Measurements from ENCODE around the gene RECK.
"Not testable (repeated sequence)": the region's sequence is repeated elsewhere in the genome, so short reads cannot be mapped to it uniquely, and the experiment has no call there.

The RECK gene

DNA sequence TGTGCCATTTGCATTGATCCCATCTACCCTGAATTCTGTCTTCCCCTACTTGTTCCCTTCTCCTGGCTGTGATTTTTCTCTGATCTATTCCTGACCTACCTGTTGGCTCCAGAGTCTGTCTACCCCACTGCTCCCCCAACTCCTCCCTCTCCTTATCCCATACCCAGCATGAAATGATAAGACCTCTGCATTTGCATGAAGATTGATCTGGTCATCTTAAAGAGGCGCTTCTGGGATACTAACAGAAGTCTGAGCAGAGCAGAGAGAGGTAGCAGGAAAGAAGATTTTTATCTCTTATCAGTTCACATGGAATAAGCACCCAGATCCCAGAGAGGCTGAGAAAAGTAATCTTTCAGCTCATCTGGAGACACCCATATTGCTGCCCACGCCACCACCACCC is 81.5 kb downstream of the RECK start:
- DNase-seq (ENCODE audit: low spot score), result no peak

DNA sequence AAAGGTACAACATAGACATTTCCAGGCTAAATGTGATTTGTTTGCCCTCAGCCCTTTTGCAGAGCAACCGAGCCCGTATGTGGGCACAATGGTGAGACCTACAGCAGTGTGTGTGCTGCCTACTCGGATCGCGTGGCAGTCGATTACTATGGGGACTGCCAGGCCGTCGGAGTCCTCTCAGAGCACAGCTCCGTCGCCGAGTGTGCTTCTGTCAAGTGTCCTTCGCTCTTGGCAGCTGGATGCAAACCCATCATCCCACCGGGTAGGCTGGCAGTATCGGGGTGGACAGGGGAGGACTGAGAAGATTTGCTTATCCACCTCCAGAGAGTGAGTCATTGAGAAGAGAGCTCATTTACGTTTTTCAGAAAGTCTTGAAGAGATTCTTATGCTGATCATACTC is 82.0 kb downstream of the RECK start:
- DNase-seq (ENCODE audit: low spot score), result no peak

DNA sequence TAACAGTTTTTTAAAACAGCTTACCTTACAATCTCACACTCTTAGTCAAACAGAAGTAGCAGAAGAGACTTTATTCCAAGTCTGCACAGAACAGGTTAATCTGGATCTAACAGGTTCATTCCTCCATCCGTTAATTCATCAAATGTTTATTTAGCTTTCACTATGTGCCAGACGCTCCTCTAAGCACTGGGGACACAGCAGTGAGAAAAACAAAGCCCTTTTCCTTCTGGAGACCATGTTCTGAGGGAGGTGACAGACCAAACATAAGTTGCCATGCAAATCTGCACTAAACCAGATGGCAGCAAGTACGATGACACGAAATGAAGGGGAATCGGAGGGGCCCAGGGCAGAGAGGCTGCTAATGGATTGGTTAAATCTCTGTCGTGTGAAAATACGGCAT is 82.8 kb downstream of the RECK start:
- no peak for DNase-seq (ENCODE audit: low spot score)

DNA sequence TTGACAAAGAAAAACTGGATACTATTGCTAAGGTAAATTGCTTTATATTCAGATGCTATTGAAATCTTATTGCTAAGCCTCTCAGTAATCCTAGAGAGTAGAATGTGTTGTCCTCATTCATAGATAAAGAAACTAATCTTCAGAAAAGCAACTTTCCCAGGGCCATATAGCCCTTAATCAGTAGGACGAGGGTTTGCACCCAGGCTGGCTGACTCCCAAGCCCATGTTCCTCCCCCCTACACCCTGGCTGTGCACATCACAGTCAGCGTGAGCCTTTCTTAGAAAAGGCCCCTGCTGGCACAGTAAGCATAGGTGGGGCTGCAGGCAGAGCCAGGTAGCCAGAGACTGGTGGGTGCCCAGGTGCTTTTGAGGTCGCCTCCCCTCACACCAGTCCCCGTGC is 84.0 kb downstream of the RECK start:
- DNase-seq (ENCODE audit: low spot score), result no peak

DNA sequence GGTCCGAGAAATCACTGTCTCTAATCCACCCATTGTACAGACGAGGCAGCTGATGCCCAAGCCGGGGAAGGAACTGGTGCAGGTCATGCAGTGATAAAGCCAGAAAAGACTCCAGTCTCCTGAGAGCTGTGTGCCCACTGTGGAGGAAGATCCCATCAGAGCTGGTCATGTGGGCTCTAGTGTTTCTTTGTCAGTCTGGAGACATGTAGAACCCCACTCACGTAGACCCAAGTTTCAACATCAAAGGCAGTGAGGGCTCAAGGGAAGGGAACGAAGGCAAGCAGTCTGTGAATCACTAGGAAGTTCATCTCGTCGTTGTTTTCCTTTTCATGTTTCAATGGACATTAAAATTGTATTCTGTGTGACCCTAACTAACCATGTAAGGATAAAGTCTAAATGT is 85.3 kb downstream of the RECK start:
- no peak for DNase-seq (ENCODE audit: low spot score)

DNA sequence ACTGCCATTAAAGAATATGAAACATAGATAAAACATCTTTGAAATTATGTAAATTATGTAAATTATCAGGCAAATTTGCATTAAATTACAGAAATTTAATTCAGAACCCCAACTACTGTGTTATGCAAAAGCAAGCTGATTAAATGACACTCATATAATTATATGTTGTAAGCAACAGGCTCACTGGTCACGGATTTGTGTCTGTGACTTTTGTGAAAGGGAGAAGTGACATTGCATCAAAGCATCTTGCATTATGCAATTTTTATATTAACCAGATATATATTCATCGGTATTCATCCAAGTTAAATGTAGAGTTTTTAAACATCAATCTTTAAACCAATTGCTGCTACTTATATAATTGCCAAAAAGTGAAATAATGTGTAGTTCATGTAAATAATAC is 86.8 kb downstream of the RECK start:
- DNase-seq (ENCODE audit: low spot score), result no peak

DNA sequence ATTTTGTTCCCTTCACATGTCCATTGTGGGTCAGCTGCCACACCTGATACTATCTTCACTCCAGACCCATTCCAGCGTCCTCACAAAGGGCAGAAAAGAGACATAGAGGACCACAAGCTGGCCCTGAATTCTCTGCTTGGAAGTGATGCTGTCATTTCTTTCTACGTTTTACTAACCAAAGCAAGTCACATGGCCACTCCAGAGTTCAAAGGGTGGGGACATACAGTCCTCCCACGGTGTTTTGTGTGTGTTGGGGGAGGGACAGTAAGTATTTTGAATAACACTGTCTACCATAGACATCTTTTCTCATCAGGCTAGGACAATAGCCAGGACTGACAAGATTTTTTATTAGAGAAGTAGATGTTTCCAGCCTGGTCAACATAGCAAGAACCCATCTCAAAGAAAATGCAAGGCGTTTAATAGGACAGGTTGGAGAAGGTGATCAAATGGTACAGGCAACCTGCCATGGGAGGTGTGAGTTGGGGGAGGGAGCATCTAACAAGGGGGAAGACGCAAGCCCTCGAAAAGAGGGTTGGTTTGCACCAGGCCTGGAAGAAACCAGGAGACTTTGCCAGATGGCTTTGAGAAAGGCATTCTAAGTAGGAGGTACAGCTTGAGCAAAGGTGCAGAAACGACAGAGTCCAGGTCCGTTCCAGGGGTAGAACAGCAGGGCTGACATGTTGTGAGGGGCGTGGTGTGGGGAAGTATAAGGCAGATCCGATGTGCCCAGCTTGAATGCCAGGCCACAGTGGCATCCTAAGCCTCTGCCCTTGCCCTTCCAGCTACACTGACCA is 88.5 kb downstream of the RECK start:
- DNase-seq (ENCODE audit: low spot score), result no peak

DNA sequence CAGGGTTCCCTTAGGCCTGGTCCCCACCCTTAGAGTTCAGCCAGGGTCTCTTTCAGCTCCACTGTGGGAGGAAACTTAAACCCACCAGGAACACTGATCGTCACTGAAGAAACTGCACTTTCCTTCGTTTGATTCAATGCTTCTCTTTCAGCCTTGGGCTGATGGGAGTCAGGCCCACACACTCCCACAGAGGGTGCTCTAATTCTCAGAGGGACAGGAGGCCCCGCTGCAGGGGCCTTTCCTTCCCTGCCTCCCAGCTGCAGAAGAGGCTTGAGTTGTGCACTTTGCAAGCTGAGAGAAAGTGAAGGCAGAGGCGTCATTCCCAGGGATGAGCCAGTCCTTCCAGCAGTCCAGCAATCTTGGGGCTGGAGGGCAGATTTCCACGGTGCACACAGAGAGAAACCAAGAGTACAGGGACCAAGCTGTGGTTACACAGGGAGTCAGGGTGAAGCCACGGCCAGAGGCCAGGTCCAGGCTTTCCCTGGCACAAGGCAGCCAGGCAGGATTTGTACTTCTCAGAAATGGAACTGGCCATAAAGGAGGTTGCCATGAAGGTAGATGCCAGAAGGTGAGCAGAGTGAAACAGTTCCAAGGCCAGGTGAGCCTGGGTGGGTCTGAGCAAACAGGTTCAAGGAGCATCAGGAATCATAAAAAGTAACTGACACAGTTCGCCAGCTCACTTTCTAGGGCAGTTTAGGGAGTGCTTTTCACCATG is 89.5 kb downstream of the RECK start:
- DNase-seq (ENCODE audit: low spot score), result no peak

DNA sequence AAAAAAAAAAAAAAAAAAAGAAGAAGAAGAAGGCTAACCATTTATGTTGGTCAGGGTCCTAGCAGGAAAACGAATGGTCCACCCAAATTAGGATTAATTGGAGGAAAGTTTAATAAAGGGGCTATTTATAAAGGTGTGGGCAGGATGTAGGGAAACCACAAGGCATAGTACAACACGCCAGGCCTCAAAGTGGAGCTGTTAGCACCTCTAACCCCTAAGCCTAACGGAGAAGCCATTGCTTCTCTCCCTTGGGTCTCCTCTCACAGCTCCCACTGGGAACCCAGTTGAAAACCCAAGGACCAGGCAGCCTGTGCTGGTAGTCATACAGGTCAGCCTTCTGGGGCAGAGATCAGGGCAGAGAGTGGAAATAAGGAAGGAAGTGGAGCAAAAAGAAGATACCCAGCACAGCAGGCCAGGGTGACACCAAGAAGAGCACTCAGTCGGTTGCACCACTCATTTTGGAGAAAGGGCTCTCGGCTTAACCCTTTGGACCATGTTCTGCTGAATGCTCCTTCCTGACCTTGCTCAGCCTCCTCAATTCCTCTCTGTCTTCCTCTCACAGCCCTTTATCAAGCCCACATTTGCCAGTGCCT is 91.0 kb downstream of the RECK start:
- DNase-seq (ENCODE audit: low spot score), result no peak

DNA sequence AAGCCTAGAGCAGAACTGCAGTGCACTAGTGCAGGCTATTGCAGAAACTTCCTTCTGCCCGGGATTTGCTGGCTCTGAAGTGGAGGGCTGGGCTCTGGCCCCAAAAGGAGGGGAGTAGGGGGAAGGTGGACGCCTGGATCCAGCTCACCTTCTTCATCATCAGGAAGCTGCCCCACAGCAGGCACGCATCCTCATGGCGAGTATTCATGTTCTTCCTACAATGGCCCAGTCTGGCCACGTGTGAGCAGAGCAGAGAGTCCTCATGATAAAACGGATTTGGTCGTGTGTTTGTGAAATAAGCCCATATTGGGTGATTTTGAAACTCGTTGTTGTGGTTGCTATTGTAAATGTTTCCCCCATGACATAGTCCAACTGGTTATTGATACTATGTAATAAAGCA is 91.6 kb downstream of the RECK start:
- DNase-seq (ENCODE audit: low spot score), result no peak

DNA sequence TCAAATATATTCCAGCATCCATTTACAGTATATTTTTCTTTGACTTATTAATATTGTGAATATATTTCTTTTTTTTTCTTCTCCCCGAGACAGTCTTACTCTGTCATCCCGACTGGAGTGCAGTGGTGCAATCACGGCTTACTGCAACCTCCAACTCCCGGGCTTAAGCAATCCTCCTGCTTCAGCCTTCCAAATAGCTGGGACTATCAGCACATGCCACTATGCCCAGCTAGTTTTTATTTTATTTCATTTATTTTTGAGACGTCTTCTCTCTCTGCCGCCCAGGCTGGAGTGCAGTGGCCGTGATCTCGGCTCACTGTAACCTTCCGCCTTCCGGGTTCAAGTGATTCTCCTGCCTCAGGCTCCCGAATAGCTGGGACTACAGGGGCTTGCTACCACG is 92.4 kb downstream of the RECK start:
- no peak for DNase-seq (ENCODE audit: low spot score)

DNA sequence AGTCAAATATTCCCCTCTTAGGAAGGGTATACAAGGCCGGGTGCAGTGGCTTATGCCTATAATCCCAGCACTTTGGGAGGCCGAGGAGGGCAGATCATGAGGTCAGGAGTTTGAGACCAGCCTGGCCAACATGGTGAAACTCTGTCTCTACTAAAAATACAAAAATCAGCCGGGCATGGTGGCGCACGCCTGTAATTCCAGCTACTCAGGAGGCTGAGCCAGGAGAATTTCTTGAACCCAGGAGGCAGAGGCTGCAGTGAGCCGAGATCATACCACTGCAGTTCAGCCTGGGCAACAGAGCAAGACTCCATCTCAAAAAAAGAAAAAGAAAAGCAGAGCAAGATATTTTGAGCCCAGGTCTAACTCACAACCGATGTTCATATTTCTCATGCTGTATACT is 95.0 kb downstream of the RECK start:
- not testable (repeated sequence) for DNase-seq (ENCODE audit: low spot score)

DNA sequence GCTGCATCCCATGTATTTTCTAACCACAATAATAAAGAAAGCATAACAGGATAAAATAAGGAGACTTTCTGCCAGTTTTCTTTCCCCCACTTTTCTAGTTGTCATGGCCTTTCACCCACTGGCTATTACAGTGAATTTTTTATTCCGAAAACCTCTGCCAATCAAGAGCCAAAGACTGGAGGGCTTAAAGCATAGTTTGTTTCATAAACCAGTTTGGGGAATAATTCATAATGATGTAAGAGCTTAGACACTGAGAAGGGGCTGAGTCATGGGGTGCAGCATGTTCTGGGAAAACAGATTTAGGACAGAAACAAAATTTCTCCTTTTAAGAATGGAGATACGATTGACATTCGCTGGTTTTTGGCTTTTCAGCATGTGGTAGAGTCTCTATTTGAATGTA is 95.4 kb downstream of the RECK start:
- DNase-seq (ENCODE audit: low spot score), result no peak

DNA sequence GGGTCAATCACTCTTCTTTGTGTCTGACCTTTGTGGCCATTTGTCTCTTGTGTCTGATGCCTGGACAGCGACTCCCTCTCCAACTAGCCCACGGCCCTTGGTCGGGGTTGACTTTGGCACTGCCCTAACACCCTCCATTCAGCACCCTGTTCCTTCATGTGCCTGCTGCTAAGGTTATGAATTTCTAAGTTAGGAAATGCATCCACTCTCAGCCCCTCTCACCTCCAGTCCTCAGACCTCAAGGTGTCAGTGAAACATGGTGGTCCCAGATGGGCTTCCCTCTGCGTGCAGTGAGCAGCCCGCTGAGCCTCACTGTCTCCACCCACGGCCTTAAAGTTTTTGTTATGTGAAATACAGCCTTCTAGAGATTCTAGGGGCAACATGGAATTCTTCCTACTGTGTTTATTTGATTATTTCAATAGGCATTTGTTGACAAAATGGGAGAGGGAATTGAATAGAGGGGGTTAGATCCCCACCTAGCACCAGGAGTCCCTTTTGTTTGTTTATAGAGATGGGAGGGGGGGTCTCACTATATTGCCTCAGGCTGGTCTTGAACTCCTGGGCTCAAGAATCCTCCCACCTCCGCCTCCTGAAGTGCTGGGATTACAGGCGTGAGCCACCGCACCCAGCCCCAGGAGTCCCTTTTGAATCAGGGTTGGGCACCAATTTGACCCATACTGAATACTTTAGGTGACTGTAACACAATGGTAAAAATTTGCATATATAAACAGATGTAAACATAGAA is 98.2 kb downstream of the RECK start:
- no peak for DNase-seq (ENCODE audit: low spot score)

DNA sequence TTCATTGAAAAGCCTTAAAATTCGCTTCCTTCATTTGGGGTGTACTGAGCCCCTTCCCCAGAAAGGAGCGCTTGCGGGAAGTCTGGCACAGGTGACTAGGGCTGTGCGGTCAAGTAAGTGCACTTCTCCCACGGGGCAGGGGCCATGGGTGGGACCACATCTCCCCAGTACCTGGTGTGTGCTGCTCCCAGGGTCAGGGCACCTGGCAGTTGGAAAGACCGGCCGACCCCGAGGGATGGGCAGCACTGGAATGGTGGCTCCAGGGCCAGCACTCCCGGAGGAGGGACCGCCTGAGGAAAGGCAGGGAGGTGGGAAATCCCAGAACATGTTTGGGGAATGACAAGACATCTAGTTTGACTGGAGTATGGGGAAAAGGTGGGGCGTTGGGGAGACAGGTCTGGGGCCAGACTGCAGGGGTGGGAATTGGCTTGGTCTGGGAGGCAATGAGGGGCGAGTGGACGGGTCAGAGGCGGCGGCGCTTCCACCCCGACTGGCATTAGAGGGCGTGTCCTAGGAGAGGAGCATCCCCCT is 99.1 kb downstream of the RECK start:
- DNase-seq (ENCODE audit: low spot score), result no peak

DNA sequence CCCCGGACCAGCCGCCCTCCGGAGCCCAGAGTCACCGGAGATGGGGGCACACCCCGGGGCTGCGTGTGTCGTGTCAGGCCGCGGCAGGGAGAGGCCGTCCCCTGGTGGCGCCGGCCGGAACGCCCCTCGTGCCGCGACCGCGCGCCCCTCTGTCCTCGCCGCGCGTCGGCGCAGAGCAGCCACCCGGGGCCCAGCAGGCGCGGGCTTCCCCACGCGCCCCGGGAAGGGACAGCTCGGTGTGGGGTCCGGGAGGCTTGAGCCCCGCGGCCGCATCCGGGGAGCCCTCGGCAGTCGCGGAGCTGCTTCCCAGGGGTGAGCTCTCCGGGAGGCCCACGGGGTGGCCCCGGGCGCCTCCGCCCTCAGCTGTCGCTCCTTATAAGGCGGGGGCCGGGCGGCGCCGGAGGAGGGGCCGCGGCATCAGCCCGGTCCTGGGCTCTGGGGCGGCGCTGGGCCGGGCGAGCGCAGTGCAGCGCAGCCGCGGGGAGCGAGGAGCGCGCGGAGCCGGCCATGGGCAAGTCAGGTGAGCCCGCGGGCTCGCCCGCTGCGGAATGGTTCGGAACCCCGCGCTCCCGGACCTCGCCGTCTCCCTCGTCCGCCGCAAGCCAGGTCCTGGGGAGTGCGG is 99.7 kb downstream of the RECK start, which contains the start of gene GLIPR2:
Gene GLIPR2 (plus strand): TSS at position 462 of the 622 bp plus-strand sequence. CDS start 46 bp downstream, at position 508.
- peak; percentile 77 for DNase-seq (ENCODE audit: low spot score)

DNA sequence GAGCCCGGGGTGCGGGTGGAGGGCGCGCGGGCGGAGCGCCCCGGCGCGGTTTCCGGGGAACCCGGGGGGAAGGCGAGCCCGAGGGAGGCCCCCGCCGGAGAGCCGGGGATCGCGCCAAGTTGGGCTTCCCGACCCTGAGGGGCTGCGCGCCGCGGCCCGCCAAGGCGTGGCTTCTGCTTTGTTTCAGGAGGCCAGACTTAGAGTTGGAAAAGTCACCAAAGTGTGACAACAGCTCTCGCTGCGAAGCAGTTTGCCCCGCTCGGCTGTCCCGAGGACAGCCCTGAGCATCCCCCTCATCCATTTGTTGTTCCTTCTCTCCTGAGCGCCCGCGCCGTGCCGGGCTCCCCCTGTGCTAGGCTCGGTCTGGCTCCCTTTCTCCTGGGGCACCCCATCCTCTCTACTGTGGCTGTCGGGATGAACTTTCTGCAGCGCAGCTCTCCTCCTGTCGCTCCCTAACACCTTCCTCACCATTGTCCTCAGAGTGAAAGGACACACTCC is 100.2 kb downstream of the RECK start:
- peak; percentile 62 for DNase-seq (ENCODE audit: low spot score)

DNA sequence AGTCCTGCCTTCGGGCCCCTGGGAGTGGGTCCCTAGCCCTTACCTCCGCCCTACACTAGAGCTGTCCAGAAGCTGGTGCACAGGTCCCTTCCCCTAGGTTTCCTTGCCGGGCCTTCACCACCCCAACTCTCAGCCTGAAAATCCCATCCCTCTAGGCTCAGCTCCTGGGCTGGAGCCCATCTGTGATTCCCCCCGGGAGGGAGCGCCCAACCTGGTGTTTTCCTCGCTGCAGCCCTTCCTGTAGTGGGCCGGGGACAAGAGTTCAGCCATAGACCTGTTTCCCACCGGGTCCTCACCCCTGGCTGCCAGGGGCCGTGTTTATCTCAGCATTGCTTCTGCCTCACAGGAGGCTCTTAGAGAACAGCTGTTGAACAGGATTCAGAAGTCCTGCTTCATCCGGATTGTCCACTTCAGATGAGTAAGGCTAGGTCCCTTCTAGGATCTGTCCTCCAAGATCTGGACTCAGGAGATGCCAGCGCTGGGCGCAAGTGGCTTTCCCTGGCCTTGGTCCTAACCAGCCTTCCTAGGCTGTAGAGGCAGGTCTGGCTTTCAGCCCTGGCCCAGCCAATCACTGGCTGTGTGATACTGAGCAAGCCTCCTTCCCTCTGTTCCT is 100.8 kb downstream of the RECK start:
- DNase-seq (ENCODE audit: low spot score), result no peak

DNA sequence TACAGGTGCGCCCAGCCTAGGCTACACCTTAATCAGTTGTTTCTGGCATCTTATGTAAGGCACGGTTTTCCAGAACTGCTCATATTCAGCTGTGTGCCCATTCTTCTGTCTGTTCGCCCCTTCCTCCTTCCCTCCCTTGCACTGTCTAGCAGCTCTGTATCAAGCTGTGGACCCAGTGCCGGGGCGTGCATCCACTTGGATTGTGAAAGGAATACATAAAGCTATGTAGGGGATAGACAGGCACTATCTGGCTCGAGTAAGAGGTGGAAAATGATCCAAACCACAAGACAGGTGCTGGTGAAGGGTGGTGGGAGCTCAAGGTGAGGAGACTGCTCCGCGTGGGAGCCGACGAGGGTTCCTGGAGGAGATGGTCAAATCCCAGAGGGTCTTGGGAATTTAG is 101.8 kb downstream of the RECK start:
- DNase-seq (ENCODE audit: low spot score), result no peak

DNA sequence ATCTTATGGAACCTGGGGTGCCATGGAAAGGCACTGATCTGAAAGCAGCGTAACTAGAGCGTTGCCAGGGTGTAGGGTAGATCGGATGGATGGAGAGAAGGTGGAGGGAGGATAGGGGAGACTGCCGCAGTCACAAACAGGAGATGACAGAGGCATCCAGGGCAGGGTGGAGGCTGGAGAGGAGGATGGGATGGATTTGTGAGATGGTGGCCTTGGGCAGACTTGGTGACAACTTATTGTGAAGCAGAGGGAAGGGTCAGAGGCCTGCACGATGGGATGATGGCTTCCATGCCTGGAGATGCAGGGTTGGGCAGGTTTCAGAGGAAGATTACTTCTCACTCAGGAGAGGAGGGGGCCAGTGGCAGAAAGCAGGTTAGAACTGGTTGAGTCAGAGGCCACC is 102.2 kb downstream of the RECK start:
- no peak for DNase-seq (ENCODE audit: low spot score)

All from ecto neural progenitor cell (in vitro differentiated cells).